ENCODE results near the gene TGFB2. TPM values are rescaled to one million over a fixed set of nuclear protein-coding genes. Genes with fewer than 3 reads are reported as not detected.

Gene TGFB2
- total and polyA plus RNA-seq, 4 donors, result 0.21 to 0.75 (median 0.41) TPM

- Histone ChIP-seq H3K4me1 (ENCODE audit: control insufficient read depth in 4 of 4, insufficient read depth in 4 of 4, low read length in 3 of 4) (peaks cover 2 to 23% (median 15%) of the 10 kb centered on the region in 4 donors), H3K9ac (ENCODE audit: low read depth in 1 of 2, low read length in 2 of 2) (no peak overlapping the region), H3K27ac (ENCODE audit: low read depth in 1 of 2, low read length in 2 of 2) (no peak overlapping the region), H3K4me3 (ENCODE audit: low read depth in 1 of 3, low read length in 3 of 3) (no peak overlapping the region), H3K27me3 (ENCODE audit: control insufficient read depth in 4 of 4, insufficient read depth in 4 of 4, low read length in 3 of 4) (no peaks in the 10 kb centered on the region), H3K9me3 (ENCODE audit: control insufficient read depth in 4 of 4, low read length in 3 of 4) (no peaks in the 10 kb centered on the region), H3K36me3 (ENCODE audit: control insufficient read depth in 4 of 4, insufficient read depth in 3 of 4, low read depth in 1 of 4, low read length in 3 of 4) (no peaks in the 10 kb centered on the region)
- WGBS, result 95% methylated on average over 1 of the region's 1 CpG
- no peak for DNase-seq (ENCODE audit: low spot score)
- TF ChIP-seq CTCF (IDR thresholded peaks at IDR 0.05; ENCODE audit: low read depth, low read length, missing input control) (no peak), ZBTB33 (IDR thresholded peaks at IDR 0.05) (no peak), TAF1 (conservative IDR thresholded peaks at IDR 0.05) (no peak), REST (IDR thresholded peaks at IDR 0.05) (no peak), RAD21 (IDR thresholded peaks at IDR 0.05) (no peak), FOXA2 (IDR thresholded peaks at IDR 0.05) (no peak), JUND (IDR thresholded peaks at IDR 0.05) (no peak), YY1 (IDR thresholded peaks at IDR 0.05) (no peak), FOXA1 (IDR thresholded peaks at IDR 0.05) (no peak), GABPA (IDR thresholded peaks at IDR 0.05 in 1 of 2, conservative IDR thresholded peaks at IDR 0.05 in 1 of 2) (no peak), RXRA (IDR thresholded peaks at IDR 0.05) (no peak), HNF4A (conservative IDR thresholded peaks at IDR 0.05) (no peak), EGR1 (IDR thresholded peaks at IDR 0.05; ENCODE audit: low read depth in 2 of 2) (no peak), SP1 (IDR thresholded peaks at IDR 0.05) (no peak), NR2F2 (IDR thresholded peaks at IDR 0.05) (no peak), HNF4G (IDR thresholded peaks at IDR 0.05) (no peak)
- TF ChIP-seq, protein P1, sequence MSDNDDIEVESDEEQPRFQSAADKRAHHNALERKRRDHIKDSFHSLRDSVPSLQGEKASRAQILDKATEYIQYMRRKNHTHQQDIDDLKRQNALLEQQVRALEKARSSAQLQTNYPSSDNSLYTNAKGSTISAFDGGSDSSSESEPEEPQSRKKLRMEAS (IDR thresholded peaks at IDR 0.05), result no peak
- TF ChIP-seq, protein P2, sequence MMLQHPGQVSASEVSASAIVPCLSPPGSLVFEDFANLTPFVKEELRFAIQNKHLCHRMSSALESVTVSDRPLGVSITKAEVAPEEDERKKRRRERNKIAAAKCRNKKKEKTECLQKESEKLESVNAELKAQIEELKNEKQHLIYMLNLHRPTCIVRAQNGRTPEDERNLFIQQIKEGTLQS (IDR thresholded peaks at IDR 0.05), result no peak
Measured at GRCh38 chr1:218341325-218341724, 3.8 kb upstream of the TGFB2 start.

All from liver (tissue), 9 donors.